ENCODE data around the gene EGLN2.
"Not testable (repeated sequence)": the region's sequence is repeated elsewhere in the genome, so short reads cannot be mapped to it uniquely, and the experiment has no call there.

The EGLN2 gene

GRCh38 chr19:40842012-40842411 lies 43.0 kb downstream of the EGLN2 start:
- in situ Hi-C loops (cut with MboI; ENCODE audit: low sequenced_read_pairs) = not testable (repeated sequence)

- in situ Hi-C loops (cut with MboI; ENCODE audit: low sequenced_read_pairs) = not testable (repeated sequence)
Observed at GRCh38 chr19:40842997-40843652, 44.1 kb downstream of the EGLN2 start.

GRCh38 chr19:40843653-40844052 lies 44.7 kb downstream of the EGLN2 start:
- in situ Hi-C loops (cut with MboI; ENCODE audit: low sequenced_read_pairs) = not testable (repeated sequence)

- in situ Hi-C loops (cut with MboI; ENCODE audit: low sequenced_read_pairs) = not testable (repeated sequence)
Observed at GRCh38 chr19:40846722-40847121, 47.7 kb downstream of the EGLN2 start.

- in situ Hi-C loops (cut with MboI; ENCODE audit: low sequenced_read_pairs) = not testable (repeated sequence)
Observed at GRCh38 chr19:40850277-40850676, 51.3 kb downstream of the EGLN2 start, which contains the start of gene CYP2A6. CYP2A6 (minus strand) TSS chr19:40850447; CDS start chr19:40850426, 21 bp downstream.

- in situ Hi-C loops (cut with MboI; ENCODE audit: low sequenced_read_pairs) = not testable (repeated sequence)
Observed at GRCh38 chr19:40852467-40853152, 53.6 kb downstream of the EGLN2 start.

All from HL-60/S4 treated with retinoic acid at 250 ng/mL for 4 days and 3 days (cell line).